ENCODE data around the gene PILRA.
"Not testable (repeated sequence)": the region's sequence is repeated elsewhere in the genome, so short reads cannot be mapped to it uniquely, and the experiment has no call there.

The PILRA gene

GRCh38 chr7:100351657-100352058, 21.6 kb upstream of the PILRA start:
- no peaks in the 10 kb centered on the region for H3K9me3 Mint-ChIP-seq
- H3K36me3 Mint-ChIP-seq (ENCODE audit: low read depth), result peaks cover 100% of the 10 kb centered on the region
- H3K27me3 Mint-ChIP-seq, result no peaks in the 10 kb centered on the region
- peak overlapping the region; percentile 13 for H3K27ac Mint-ChIP-seq
- peaks cover 15% of the 10 kb centered on the region for H3K4me1 Mint-ChIP-seq (ENCODE audit: low read depth)
- intact Hi-C loops (cut with micrococcal nuclease), result no loop called here
- H3K4me3 Mint-ChIP-seq, result no peak overlapping the region

- H3K27ac Mint-ChIP-seq; intact Hi-C loops (cut with micrococcal nuclease); H3K9me3 Mint-ChIP-seq; H3K4me3 Mint-ChIP-seq; H3K27me3 Mint-ChIP-seq: not testable (repeated sequence)
- Mint-ChIP-seq H3K4me1 (ENCODE audit: low read depth) (peaks cover 18% of the 10 kb centered on the region), H3K36me3 (ENCODE audit: low read depth) (peaks cover 100% of the 10 kb centered on the region)
These were observed 21.0 kb upstream of the PILRA start for GRCh38 chr7:100352230-100352781.

- H3K9me3 Mint-ChIP-seq, result no peaks in the 10 kb centered on the region
- no peaks in the 10 kb centered on the region for H3K27me3 Mint-ChIP-seq
- H3K4me1 Mint-ChIP-seq (ENCODE audit: low read depth), result peaks cover 25% of the 10 kb centered on the region
- peak overlapping the region; percentile 2 for H3K27ac Mint-ChIP-seq
- H3K36me3 Mint-ChIP-seq (ENCODE audit: low read depth), result peaks cover 100% of the 10 kb centered on the region
- H3K4me3 Mint-ChIP-seq, result no peak overlapping the region
- intact Hi-C loops (cut with micrococcal nuclease), result no loop called here
These were observed 20.2 kb upstream of the PILRA start for GRCh38 chr7:100352984-100353684.

- H3K27ac Mint-ChIP-seq, result peak overlapping the region; percentile 2
- no peaks in the 10 kb centered on the region for H3K27me3 Mint-ChIP-seq
- peaks cover 32% of the 10 kb centered on the region for H3K4me1 Mint-ChIP-seq (ENCODE audit: low read depth)
- no peak overlapping the region for H3K4me3 Mint-ChIP-seq
- H3K9me3 Mint-ChIP-seq, result no peaks in the 10 kb centered on the region
- intact Hi-C loops (cut with micrococcal nuclease), result no loop called here
- H3K36me3 Mint-ChIP-seq (ENCODE audit: low read depth), result peaks cover 100% of the 10 kb centered on the region
These were observed 19.5 kb upstream of the PILRA start for GRCh38 chr7:100353685-100354330.

DNA sequence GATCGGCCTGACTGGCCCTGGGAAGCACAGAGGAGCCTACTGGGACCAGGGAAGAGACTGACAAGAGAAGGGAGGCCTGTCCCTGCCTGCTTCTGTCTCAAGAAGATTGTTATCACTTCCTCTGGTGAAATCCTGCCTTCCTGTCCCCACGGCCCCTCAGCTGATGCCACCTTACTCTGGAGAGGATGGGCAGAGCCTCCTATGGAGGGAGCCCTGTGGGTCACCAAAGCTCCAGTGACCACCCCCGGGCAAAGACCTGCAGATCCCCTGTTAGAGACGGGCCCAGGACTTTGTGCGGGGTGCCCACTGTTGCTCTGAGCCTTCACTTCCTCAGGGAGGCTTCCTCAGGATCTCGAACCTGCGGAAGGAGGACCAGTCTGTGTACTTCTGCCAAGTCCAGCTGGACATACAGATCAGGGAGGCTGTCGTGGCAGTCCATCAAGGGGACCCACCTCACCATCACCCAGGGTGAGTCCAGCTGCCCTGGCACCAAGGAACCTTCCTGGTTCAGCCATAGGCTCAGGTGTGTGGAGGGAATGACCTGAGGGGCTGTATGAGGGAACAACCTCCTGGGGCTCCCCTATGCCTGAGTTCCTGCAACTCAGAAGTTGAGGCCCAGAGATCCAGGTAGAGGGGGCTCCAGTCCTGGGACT, 16.7 kb upstream of the PILRA start:
- Mint-ChIP-seq H3K4me3 (no peak overlapping the region), H3K27ac (peak overlapping the region; percentile 61), H3K36me3 (ENCODE audit: low read depth) (peaks cover 100% of the 10 kb centered on the region), H3K9me3 (no peaks in the 10 kb centered on the region), H3K4me1 (ENCODE audit: low read depth) (peaks cover 40% of the 10 kb centered on the region), H3K27me3 (no peaks in the 10 kb centered on the region)
- intact Hi-C loops (cut with micrococcal nuclease), result no loop called here

DNA sequence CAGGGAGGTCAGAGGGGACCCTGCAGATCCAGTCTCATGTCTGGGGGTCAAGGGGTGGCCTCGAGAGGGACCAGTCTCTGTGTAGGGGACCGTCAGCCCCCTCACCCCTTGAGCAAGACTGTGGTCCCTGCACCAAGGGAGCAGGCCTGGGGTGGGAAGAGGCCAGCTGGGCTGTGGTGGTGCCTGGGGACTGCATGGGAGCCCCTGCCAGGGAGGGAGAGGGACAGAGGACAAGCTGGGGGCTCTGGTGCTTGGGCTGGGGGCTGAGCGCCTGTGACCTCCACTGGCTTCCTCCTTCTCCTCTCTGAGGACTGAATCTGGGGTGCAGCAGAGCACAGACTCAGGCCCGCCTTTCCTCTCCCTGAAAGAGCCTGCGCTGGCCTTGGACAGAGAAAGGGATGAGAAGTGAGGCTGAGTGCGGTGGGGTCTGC, 16.1 kb upstream of the PILRA start:
- Mint-ChIP-seq H3K36me3 (ENCODE audit: low read depth) (peaks cover 100% of the 10 kb centered on the region), H3K4me1 (ENCODE audit: low read depth) (peaks cover 40% of the 10 kb centered on the region), H3K4me3 (no peak overlapping the region), H3K27me3 (no peaks in the 10 kb centered on the region), H3K27ac (peak overlapping the region; percentile 61), H3K9me3 (no peaks in the 10 kb centered on the region)
- intact Hi-C loops (cut with micrococcal nuclease), result no loop called here

GRCh38 chr7:100358027-100358856, 15.0 kb upstream of the PILRA start, which contains the start of gene PILRB:
Gene PILRB, plus strand, starts transcription at chr7:100358117. Its CDS starts 186 bp downstream, at chr7:100358303.
- Mint-ChIP-seq H3K9me3 (no peaks in the 10 kb centered on the region), H3K4me3 (no peak within 1 kb of the TSS), H3K27me3 (no peaks in the 10 kb centered on the region), H3K36me3 (ENCODE audit: low read depth) (peaks cover 100% of the 10 kb centered on the region), H3K4me1 (ENCODE audit: low read depth) (peaks cover 37% of the 10 kb centered on the region), H3K27ac (peak within 1 kb of the TSS; percentile 61)
- intact Hi-C loops (cut with micrococcal nuclease), result no loop called here

DNA sequence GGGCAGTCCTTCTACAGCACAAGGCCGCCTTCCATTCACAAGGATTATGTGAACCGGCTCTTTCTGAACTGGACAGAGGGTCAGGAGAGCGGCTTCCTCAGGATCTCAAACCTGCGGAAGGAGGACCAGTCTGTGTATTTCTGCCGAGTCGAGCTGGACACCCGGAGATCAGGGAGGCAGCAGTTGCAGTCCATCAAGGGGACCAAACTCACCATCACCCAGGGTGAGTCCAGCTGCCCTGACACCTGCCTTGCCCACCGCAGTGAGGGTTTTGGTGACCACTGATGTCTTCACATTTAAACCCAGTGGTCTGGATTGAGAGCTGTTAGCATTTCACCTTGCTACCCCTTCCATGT, 14.5 kb upstream of the PILRA start:
- peak overlapping the region; percentile 14 for H3K27ac Mint-ChIP-seq
- H3K4me1 Mint-ChIP-seq (ENCODE audit: low read depth), result peaks cover 40% of the 10 kb centered on the region
- no peak overlapping the region for H3K4me3 Mint-ChIP-seq
- intact Hi-C loops (cut with micrococcal nuclease), result no loop called here
- H3K27me3 Mint-ChIP-seq, result no peaks in the 10 kb centered on the region
- H3K9me3 Mint-ChIP-seq, result no peaks in the 10 kb centered on the region
- H3K36me3 Mint-ChIP-seq (ENCODE audit: low read depth), result peaks cover 100% of the 10 kb centered on the region

GRCh38 chr7:100360135-100360854, 13.0 kb upstream of the PILRA start:
- peaks cover 91% of the 10 kb centered on the region for H3K36me3 Mint-ChIP-seq (ENCODE audit: low read depth)
- intact Hi-C loops (cut with micrococcal nuclease), result loop anchor here (5.0 kb wide), 1 partner anchor 47 kb away; no protein-coding TSS in a partner anchor
- H3K4me3 Mint-ChIP-seq, result no peak overlapping the region
- H3K9me3 Mint-ChIP-seq, result no peaks in the 10 kb centered on the region
- H3K27ac Mint-ChIP-seq, result no peak overlapping the region
- H3K4me1 Mint-ChIP-seq (ENCODE audit: low read depth), result peaks cover 48% of the 10 kb centered on the region
- H3K27me3 Mint-ChIP-seq, result no peaks in the 10 kb centered on the region

DNA sequence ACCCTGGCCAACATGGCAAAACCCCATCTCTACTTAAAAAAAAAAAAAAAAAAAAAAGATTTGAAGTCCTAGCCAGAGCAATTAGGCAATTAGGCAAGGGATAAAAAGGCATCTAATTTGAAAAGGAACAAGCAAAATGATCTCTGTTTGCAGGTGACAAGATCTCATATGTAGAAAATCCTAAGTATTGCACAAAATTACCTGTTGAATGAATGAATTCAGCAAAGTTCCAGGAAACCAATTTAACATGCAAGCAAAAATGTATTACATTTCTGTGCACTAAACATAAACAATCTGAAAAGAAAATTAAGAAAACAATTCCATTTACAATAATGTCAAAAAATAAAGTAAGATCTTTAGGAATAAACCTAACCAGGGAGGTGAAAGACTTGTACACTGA, 10.2 kb upstream of the PILRA start:
- Mint-ChIP-seq H3K4me3 (no peak overlapping the region), H3K36me3 (ENCODE audit: low read depth) (peaks cover 78% of the 10 kb centered on the region), H3K4me1 (ENCODE audit: low read depth) (peaks cover 62% of the 10 kb centered on the region), H3K27ac (no peak overlapping the region), H3K27me3 (no peaks in the 10 kb centered on the region), H3K9me3 (no peaks in the 10 kb centered on the region)
- intact Hi-C loops (cut with micrococcal nuclease), result loop anchor here (5.0 kb wide), 1 partner anchor 44 kb away; no protein-coding TSS in a partner anchor

DNA sequence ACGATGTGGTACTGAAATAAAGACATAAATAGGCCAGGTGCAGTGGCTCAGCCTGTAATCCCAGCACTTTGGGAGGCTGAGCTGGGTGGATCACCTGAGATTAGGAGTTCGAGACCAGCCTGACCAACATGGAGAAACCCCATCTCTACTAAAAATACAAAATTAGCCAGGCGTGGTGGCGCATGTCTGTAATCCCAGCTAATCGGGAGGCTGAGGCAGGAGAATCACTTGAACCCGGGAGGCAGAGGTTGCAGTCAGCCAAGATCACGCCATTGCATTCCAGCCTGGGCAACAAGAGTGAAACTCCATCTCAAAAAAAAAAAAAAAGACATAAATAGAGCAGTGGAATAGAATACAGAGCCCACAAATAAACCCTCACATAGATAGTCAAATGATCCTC, 9.5 kb upstream of the PILRA start:
- H3K27me3 Mint-ChIP-seq, H3K9me3 Mint-ChIP-seq, H3K4me3 Mint-ChIP-seq: not testable (repeated sequence)
- peak overlapping the region; percentile 88 for H3K27ac Mint-ChIP-seq
- intact Hi-C loops (cut with micrococcal nuclease), result loop anchor here (5.0 kb wide), 1 partner anchor 44 kb away; no protein-coding TSS in a partner anchor
- peaks cover 62% of the 10 kb centered on the region for H3K4me1 Mint-ChIP-seq (ENCODE audit: low read depth)
- H3K36me3 Mint-ChIP-seq (ENCODE audit: low read depth), result peaks cover 71% of the 10 kb centered on the region

DNA sequence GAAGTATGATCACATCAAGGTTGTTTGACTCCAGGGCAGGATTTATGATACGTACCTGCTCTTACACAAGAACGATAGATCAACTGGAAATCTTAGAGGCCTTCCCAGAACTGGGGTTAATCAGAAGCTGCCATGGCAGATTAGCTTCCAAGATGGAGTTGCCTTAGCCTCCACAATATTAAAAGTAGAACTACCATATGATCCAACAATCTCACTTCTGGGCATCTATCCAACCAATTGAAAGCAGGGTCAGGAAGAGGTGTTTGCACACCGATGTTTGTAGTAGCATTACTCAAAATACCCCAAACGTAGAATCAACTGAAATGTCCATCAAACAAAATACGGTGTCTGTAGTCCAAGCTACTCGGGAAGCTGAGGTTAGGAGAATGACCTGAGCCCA, 8.8 kb upstream of the PILRA start:
- H3K9me3 Mint-ChIP-seq, result no peaks in the 10 kb centered on the region
- no peak overlapping the region for H3K4me3 Mint-ChIP-seq
- peaks cover 64% of the 10 kb centered on the region for H3K36me3 Mint-ChIP-seq (ENCODE audit: low read depth)
- intact Hi-C loops (cut with micrococcal nuclease), result loop anchor here (5.0 kb wide), 1 partner anchor 43 kb away; no protein-coding TSS in a partner anchor
- H3K27ac Mint-ChIP-seq, result peak overlapping the region; percentile 88
- H3K27me3 Mint-ChIP-seq, result no peaks in the 10 kb centered on the region
- peaks cover 62% of the 10 kb centered on the region for H3K4me1 Mint-ChIP-seq (ENCODE audit: low read depth)

GRCh38 chr7:100365998-100366367, 7.3 kb upstream of the PILRA start:
- H3K9me3 Mint-ChIP-seq; H3K4me3 Mint-ChIP-seq; H3K27me3 Mint-ChIP-seq; intact Hi-C loops (cut with micrococcal nuclease): not testable (repeated sequence)
- H3K27ac Mint-ChIP-seq, result peak overlapping the region; percentile 88
- H3K4me1 Mint-ChIP-seq (ENCODE audit: low read depth), result peaks cover 76% of the 10 kb centered on the region
- peaks cover 49% of the 10 kb centered on the region for H3K36me3 Mint-ChIP-seq (ENCODE audit: low read depth)

Data from dendritic cell treated with granulocyte-macrophage colony-stimulating factor and Interleukin-4, amounts not matched to agents 40 ng/mL and 50 ng/mL, for 4 days (primary cell).